LNCaP clone FGC (cell line): ENCODE results near the gene PRPF40B.

Source experiments
- DNase-seq: peaks from one replicate; pipeline ENCODE4 v3.0.0-alpha.2; 2011; ENCODE audit warnings: low read depth
- H3K4me3 ChIP-seq: 2 replicates; pipeline ENCODE4 v1.5.1; 2011; ENCODE audit warnings: mild to moderate bottlenecking, low read depth, low read length, control low read depth
- CTCF ChIP-seq: IDR thresholded peaks from 2 replicates; pipeline ENCODE4 v1.5.1; 2012; ENCODE audit warnings: mild to moderate bottlenecking; ENCODE audit not compliant: control insufficient read depth, insufficient read depth; ENCODE audit errors: extremely low read depth

PRPF40B gene

GRCh38 chr12:49612210-49612609 lies 11.2 kb upstream of the PRPF40B start:
- H3K4me3 ChIP-seq = no peak overlapping the region
- TF ChIP-seq CTCF = no peak
- no peak for DNase-seq

DNA sequence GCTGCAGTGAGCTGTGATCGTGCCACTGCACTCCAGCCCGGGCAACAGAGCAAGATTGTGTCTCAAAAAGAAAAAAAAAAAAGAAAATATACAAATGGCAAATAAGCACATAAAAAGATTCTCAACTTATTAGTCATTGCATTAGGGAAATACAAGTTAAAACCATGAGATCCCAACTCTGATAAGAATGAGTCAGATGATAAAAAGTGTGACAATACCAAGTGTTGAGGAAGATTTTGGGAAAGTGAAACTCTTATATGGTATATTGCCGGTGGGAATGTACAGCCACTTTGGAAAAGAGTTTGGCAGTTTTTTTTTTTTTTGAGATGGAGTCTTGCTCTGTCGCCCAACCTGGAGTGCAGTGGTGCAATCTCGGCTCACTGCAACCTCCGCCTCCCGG lies 7.6 kb upstream of the PRPF40B start:
- TF ChIP-seq CTCF = no peak
- DNase-seq = no peak
- no peak overlapping the region for H3K4me3 ChIP-seq

GRCh38 chr12:49616533-49617219 lies 6.7 kb upstream of the PRPF40B start:
- TF ChIP-seq CTCF = no peak
- DNase-seq = no peak
- no peak overlapping the region for H3K4me3 ChIP-seq

- TF ChIP-seq CTCF = no peak
- no peak overlapping the region for H3K4me3 ChIP-seq
- DNase-seq = no peak
These were observed 4.8 kb upstream of the PRPF40B start for GRCh38 chr12:49618576-49618975.

GRCh38 chr12:49619286-49619685 lies 4.1 kb upstream of the PRPF40B start:
- no peak for TF ChIP-seq CTCF
- DNase-seq = no peak
- H3K4me3 ChIP-seq = no peak overlapping the region

DNA sequence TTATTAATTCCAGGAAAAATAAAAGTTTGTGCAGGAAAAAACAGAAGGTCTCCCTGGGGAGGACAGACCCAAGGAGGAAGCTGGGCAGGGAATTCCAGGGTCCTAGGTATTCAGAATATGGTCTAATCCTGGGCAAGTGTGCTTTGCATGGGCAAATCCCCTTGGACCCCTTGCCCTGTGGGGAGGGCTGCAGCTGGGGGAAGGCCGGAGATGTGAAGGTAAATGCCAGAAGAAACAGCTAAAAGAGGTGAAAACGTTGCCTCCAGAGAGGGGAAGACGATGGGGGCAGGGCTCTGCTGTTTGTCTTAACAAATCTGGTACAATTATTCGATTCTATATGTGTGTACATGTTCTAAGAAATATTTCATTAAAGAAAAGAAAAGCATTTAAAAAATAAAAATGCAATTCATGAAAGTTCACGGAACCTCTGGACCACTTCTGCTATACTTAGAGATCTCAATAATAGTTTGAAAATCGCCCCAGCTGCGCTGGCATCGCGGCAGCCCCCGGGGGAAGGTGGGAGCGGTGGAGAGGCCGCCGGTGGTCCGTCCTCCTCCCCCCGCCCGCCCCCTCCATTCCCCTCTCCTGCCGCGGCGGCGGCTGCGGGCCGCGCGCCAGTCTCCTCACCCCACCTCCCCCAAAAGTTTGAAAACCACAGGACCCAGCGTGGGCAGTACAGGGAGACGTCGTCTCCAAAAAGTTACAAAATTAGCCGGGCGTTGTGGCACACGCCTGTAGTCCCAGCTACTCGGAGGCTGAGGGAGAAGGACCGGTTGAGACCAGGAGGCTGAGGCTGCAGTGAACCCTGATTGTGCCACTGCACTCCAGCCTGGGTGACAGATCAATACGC lies 1.5 kb upstream of the PRPF40B start:
- DNase-seq = no peak
- TF ChIP-seq CTCF = no peak
- H3K4me3 ChIP-seq = peak overlapping the region; percentile 70
